Fibroblast of lung (primary cell): ENCODE results near the gene FNDC3B. TPM values are rescaled to one million over a fixed set of nuclear protein-coding genes. Genes with fewer than 3 reads are reported as not detected.

Source experiments
- DNase-seq, 2 donors: peaks; one replicate each; pipeline versions ENCODE4 v3.0.0 to v3.0.0-alpha.2; 2010; ENCODE audit warnings: low read depth in 2 of 2
- H2AFZ ChIP-seq: 2 replicates; pipeline ENCODE4 v1.5.1; 2012; ENCODE audit warnings: low read length, control low read depth, inconsistent platforms
- H3K27ac ChIP-seq: 2 replicates; pipeline ENCODE4 v1.5.1; 2011; ENCODE audit warnings: low read length, control low read depth; ENCODE audit not compliant: insufficient read depth
- H3K27me3 ChIP-seq: 2 replicates; pipeline ENCODE4 v1.5.1; 2011; ENCODE audit warnings: mild to moderate bottlenecking, low read length; ENCODE audit not compliant: control insufficient read depth, insufficient read depth
- H3K36me3 ChIP-seq: 2 replicates; pipeline ENCODE4 v1.5.1; 2011; ENCODE audit warnings: low read length; ENCODE audit not compliant: control insufficient read depth, insufficient read depth
- H3K4me1 ChIP-seq: 2 replicates; pipeline ENCODE4 v1.5.1; 2011; ENCODE audit warnings: low read length; ENCODE audit not compliant: control insufficient read depth, insufficient read depth; ENCODE audit errors: extremely low read depth
- H3K4me2 ChIP-seq: 2 replicates; pipeline ENCODE4 v1.5.1; 2011; ENCODE audit warnings: low read length, control low read depth; ENCODE audit not compliant: insufficient read depth; ENCODE audit errors: extremely low read depth
- H3K4me3 ChIP-seq, 4 experiments: fragments of 200-600 bp in 1 of 4; sonication (generic) in 1 of 4; replicated peaks in 1 of 4; 2 replicates each; pipeline ENCODE4 v1.5.1; 2011 to 2016; ENCODE audit warnings: low read length in 4 of 4, low read depth in 3 of 4, mild to moderate bottlenecking in 3 of 4, control low read depth in 2 of 4, inconsistent platforms in 1 of 4, mixed read lengths in 1 of 4; ENCODE audit not compliant: insufficient read depth in 1 of 4; ENCODE audit errors: control extremely low read depth in 1 of 4
- H3K79me2 ChIP-seq: 2 replicates; pipeline ENCODE4 v1.5.1; 2012; ENCODE audit warnings: mild to moderate bottlenecking, low read length, inconsistent platforms; ENCODE audit not compliant: control insufficient read depth, insufficient read depth
- H3K9ac ChIP-seq: 2 replicates; pipeline ENCODE4 v1.5.1; 2011; ENCODE audit warnings: mild to moderate bottlenecking, low read length, control low read depth; ENCODE audit not compliant: insufficient read depth
- H3K9me3 ChIP-seq: 2 replicates; pipeline ENCODE4 v1.5.1; 2012; ENCODE audit warnings: low read depth, low read length; ENCODE audit not compliant: control insufficient read depth, insufficient read depth
- H4K20me1 ChIP-seq: 2 replicates; pipeline ENCODE4 v1.5.1; 2011; ENCODE audit warnings: low read length; ENCODE audit not compliant: control insufficient read depth, insufficient read depth; ENCODE audit errors: extremely low read depth
- CTCF ChIP-seq, 2 donors: IDR thresholded peaks in 1 of 2; conservative IDR thresholded peaks in 1 of 2; 1 replicate in 1 of 2; 2 replicates in 1 of 2; pipeline ENCODE4 v1.5.1; 2011 to 2012; ENCODE audit warnings: low read length in 2 of 2, control low read depth in 1 of 2, inconsistent platforms in 1 of 2, low read depth in 1 of 2, mild to moderate bottlenecking in 1 of 2
- EZH2 ChIP-seq: IDR thresholded peaks from 2 replicates; pipeline ENCODE4 v1.5.1; 2012; ENCODE audit warnings: low read length, control low read depth, mild to moderate bottlenecking; ENCODE audit errors: missing control alignments
- polyA plus RNA-seq, 2 donors: library from polyadenylated mRNA; depleted of rRNA in 1 of 2; stranded (reverse) in 1 of 2; unstranded in 1 of 2; fragments of >200 nt; gene quantifications; 2 replicates each; pipeline ENCODE4 v1.2.1, GENCODE V29; 2011 to 2012; ENCODE audit warnings: missing spikeins in 1 of 2
- total RNA-seq: library from RNA; depleted of rRNA; stranded (reverse); fragments of >200 nt; gene quantifications from 2 replicates; pipeline ENCODE4 v1.2.1, GENCODE V29; 2014

The FNDC3B gene
- total and polyA plus RNA-seq, 2 donors (not counting 1 experiment from before 2014, with no cell fraction given) = 26.1 to 76.8 TPM

GRCh38 chr3:172111163-172111562, 71.8 kb downstream of the FNDC3B start:
- peaks cover 4% of the 10 kb centered on the region for H4K20me1 ChIP-seq
- peaks cover 2% of the 10 kb centered on the region for H3K4me1 ChIP-seq
- no peak overlapping the region for H3K9ac ChIP-seq
- no peaks in the 10 kb centered on the region for H3K9me3 ChIP-seq
- no peak for DNase-seq
- TF ChIP-seq CTCF (conservative IDR thresholded peaks at IDR 0.05 in 1 of 2, IDR thresholded peaks at IDR 0.05 in 1 of 2; ENCODE audit: low read depth in 1 of 2, low read length in 2 of 2) = no peak
- no peak for TF ChIP-seq EZH2
- H3K27ac ChIP-seq = no peak overlapping the region
- peaks cover 6% of the 10 kb centered on the region for H3K36me3 ChIP-seq
- peaks cover 62% of the 10 kb centered on the region for H3K79me2 ChIP-seq
- H3K27me3 ChIP-seq = no peaks in the 10 kb centered on the region
- no peak overlapping the region for H3K4me2 ChIP-seq
- no peak overlapping the region for H3K4me3 ChIP-seq
- no peak overlapping the region for H2AFZ ChIP-seq

GRCh38 chr3:172112078-172112733, 72.8 kb downstream of the FNDC3B start:
- H3K4me2 ChIP-seq = no peak overlapping the region
- TF ChIP-seq CTCF (conservative IDR thresholded peaks at IDR 0.05 in 1 of 2, IDR thresholded peaks at IDR 0.05 in 1 of 2; ENCODE audit: low read depth in 1 of 2, low read length in 2 of 2) = no peak
- TF ChIP-seq EZH2 = no peak

GRCh38 chr3:172112734-172113120, 73.3 kb downstream of the FNDC3B start:
- Histone ChIP-seq H3K79me2 (peaks cover 48% of the 10 kb centered on the region), H3K4me3 (no peak overlapping the region), H3K36me3 (peaks cover 6% of the 10 kb centered on the region), H3K27me3 (no peaks in the 10 kb centered on the region), H3K4me2 (no peak overlapping the region), H4K20me1 (peaks cover 4% of the 10 kb centered on the region), H3K4me1 (peaks cover under 1% of the 10 kb centered on the region), H3K27ac (no peak overlapping the region), H3K9ac (no peak overlapping the region), H2AFZ (no peak overlapping the region), H3K9me3 (no peaks in the 10 kb centered on the region)
- DNase-seq = peak in 1 of 2 donors; percentile 36
- TF ChIP-seq CTCF (conservative IDR thresholded peaks at IDR 0.05 in 1 of 2, IDR thresholded peaks at IDR 0.05 in 1 of 2; ENCODE audit: low read depth in 1 of 2, low read length in 2 of 2) = no peak

More at GRCh38 chr3:172112078-172112733, 72.8 kb downstream of the FNDC3B start:
- no peak overlapping the region for H3K27ac ChIP-seq
- peaks cover 6% of the 10 kb centered on the region for H3K36me3 ChIP-seq
- H3K79me2 ChIP-seq = peaks cover 53% of the 10 kb centered on the region
- H3K9ac ChIP-seq = no peak overlapping the region
- H3K27me3 ChIP-seq = no peaks in the 10 kb centered on the region
- peaks cover 2% of the 10 kb centered on the region for H3K4me1 ChIP-seq
- H3K4me3 ChIP-seq = no peak overlapping the region
- peaks cover 4% of the 10 kb centered on the region for H4K20me1 ChIP-seq
- no peaks in the 10 kb centered on the region for H3K9me3 ChIP-seq
- no peak overlapping the region for H2AFZ ChIP-seq
- no peak for DNase-seq
